Stomach (tissue), 4 donors: ENCODE results near the gene CREM.

Experiments used
- CTCF ChIP-seq, 7 experiments: fragments of 450-650 bp in 4 of 7; fragments of 200-600 bp in 3 of 7; sonication (generic) in 3 of 7; IDR thresholded peaks; one replicate each; pipeline ENCODE4 v1.5.1; 2016 to 2019; ENCODE audit warnings: antibody characterized with exemption in 7 of 7, control low read depth in 2 of 7, mild to moderate bottlenecking in 1 of 7
- POLR2A ChIP-seq, 4 donors: fragments of 450-650 bp; IDR thresholded peaks; one replicate each; pipeline ENCODE4 v1.6.1; 2016; ENCODE audit warnings: antibody characterized with exemption in 4 of 4, control low read depth in 2 of 4, mild to moderate bottlenecking in 1 of 4, moderate library complexity in 1 of 4
- POLR2AphosphoS5 ChIP-seq, 3 donors: sonication (generic); formaldehyde crosslinking; IDR thresholded peaks; one replicate each; pipeline ENCODE4 v1.6.1; 2016; ENCODE audit warnings: antibody characterized with exemption in 3 of 3

GRCh38 chr10:35215107-35215506 lies 88.5 kb downstream of the CREM start:
- TF ChIP-seq POLR2A (IDR thresholded peaks at IDR 0.05) (no peak), CTCF (IDR thresholded peaks at IDR 0.05) (no peak), POLR2AphosphoS5 (IDR thresholded peaks at IDR 0.05) (no peak)
